Glomerular endothelial cell (primary cell): Measurements from ENCODE around the gene ZNF516. TPM values are rescaled to one million over a fixed set of nuclear protein-coding genes. Genes with fewer than 3 reads are reported as not detected.
A peak's percentile ranks its signal among the peaks of the same experiment; 100 is the strongest.
"Not testable (repeated sequence)": the region's sequence is repeated elsewhere in the genome, so short reads cannot be mapped to it uniquely, and the experiment has no call there.

Experiments
- DNase-seq: peaks from one replicate; pipeline ENCODE4 v3.0.0-alpha.2; 2011; ENCODE audit warnings: low read depth, low spot score; ENCODE audit errors: extremely low read depth
- total RNA-seq: library from RNA; depleted of rRNA; stranded (reverse); fragments of >200 nt; gene quantifications from 2 replicates; pipeline ENCODE4 v1.2.3, GENCODE V29; 2015

ZNF516 gene
- total RNA-seq, 1 donor from 2014 or later = 26.8 TPM

DNA sequence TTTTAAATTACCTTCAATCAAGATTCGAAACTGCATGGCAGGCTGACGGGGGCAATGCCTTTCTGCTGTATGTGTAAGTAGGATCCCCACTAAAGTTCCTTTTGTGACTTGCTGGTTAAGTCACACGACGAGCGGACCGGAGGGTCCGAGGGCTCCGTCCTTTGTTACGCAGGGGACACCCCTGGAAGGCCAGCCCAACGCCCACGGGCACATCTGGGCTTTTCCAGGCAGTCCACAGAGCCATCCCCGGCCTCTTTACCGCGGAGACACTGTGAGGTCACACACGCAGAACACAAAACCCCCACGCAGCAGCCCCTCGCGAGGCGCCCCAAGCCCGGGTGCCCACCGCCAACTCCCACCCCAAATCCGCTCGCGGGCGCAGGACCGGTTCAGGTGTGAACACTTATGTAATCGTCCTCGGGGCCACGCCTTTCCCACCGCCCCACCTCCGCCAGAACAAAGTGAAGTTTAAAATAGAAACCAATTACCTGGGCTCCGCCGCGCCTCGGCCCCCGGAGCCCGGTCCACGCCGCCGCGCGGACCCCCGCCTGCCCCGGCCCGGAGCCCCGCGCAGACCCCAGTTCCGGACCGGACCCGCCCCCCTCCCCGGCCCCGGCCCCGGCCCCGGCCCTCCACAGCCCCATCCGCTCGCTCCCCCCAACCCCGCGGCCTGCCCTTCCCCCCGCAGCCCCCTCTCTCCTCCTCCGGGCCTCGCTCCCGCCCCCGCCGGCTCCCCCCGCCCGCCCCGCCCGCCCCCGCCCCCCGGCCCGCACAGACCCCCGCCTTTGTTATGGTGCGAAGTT lies 4.2 kb downstream of the ZNF516 start:
- no peak for DNase-seq

DNA sequence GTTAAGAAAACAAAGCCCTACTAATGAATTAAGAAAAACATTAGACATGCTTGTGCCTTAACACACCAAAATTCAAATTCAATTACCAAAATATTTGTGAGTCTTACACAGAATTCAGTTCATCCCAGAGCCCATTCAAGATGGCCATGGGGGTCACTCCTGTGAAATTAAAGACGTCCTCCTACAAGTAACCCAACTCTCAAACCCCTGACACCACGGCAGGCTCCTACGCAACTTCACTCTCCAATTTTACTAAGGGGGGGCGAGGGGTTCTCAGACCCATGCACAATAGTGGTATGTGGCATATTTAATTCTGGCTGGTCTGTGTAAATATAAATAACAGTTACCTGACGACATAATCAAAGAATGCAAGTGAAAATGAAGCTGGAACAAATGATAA lies 5.0 kb downstream of the ZNF516 start:
- DNase-seq = no peak

DNA sequence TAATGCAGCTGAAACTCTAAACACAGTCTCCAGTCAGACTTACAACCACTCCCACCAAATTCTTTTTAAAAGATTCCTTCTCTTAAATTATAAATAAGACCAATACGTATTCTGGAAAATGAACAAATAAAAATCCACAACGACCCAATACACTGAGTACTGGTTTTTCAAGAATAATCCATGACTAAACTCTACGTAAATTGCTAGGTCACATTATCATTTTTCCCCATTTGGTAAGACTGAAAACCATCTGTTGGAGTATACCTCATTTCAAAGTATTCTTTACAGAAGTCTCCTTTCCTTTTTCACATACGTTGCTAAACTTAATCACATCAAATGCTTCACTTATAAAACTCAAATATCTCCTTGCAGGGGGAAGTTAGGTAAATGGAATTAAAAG lies 6.0 kb downstream of the ZNF516 start:
- no peak for DNase-seq

DNA sequence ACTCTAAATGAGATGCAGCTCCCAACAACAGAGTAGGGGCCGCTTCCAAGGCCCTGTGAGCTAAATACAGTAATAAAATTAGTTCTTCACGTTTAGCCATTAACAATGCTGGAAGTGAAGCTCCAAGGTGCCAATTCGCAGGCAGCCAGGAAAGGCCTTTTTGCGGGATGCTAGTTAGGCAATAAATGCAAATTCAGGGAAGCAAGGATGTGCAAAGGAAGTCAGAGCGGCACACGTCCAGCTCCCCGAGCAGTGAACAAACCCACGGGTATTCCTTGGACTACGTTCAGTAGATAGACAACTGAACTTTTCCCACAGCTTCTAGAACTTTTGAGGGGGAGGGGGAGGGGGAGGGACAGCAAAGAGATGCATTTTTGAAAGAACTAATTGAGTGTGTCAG lies 6.9 kb downstream of the ZNF516 start:
- no peak for DNase-seq

DNA sequence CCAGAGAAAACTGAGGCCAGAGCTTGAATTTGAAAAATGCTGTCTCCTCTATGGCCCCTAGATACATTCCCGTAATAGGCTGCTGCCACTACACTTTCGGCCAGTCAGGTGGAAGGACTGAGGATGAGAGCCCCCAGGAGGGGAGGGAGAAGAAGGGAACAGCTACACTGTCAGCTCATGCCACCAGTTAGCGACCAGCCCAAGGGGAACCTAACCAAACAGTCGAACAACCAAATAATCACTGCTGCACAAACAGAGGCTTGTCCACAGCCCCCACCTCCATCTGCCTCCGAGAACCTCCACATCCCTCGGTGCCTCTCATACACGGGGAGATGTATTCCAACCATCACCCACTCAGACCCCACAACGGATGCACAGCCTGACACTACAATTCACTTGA lies 7.3 kb downstream of the ZNF516 start:
- no peak for DNase-seq

DNA sequence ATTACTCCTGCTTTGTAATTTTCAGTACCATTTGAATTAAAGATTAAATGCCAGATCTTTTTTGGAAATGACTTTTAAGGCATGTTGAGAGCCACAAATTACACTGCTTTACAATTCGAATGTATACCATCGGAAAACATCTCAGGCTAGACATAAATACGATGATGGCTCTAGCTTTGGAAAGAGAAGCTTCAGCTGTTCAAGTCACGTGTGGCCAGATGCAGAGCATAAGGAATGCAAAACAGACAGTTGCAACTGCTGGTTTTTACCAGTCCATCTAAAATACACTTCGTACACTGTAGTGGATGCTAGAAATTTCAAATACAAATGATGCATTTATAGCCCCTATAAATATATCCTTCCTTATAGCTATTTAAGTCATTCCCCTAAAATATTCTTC lies 8.0 kb downstream of the ZNF516 start:
- no peak for DNase-seq

DNA sequence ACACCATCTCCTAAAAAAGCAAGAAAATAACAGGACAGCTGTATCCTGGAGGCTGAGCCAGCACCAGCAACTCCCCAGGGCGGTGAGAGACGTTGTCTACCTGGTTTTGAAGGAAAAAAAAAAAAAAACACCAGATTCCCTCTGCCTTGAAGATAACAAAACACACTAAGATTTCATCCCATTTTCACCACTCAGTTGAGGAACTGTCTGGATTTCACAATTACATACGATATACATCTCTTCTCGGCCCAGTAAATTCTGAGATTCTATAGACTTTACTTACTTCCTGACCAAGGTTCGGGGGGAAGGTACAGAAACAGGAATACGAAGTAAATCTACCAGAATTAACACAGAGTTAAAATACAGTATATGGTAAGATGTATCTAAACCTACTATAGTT lies 8.5 kb downstream of the ZNF516 start:
- DNase-seq = no peak

DNA sequence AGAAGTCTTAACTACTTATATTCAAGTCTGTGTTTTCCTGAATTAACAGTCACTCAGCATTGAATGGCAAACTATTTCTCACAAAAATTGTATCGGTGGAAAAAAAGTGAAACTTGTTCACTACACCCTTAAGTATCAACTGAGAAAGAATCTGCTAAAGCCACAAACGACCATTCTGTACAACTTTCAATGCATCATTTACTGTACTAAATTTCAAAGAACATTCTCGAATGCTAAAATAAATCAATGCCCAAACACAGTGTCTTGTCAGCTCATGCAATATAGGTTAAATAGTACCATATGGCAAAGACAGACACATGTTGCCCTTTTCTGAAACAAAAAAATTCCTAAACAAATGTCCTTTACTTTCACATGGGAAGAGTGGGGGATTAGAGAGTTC lies 9.0 kb downstream of the ZNF516 start:
- no peak for DNase-seq

DNA sequence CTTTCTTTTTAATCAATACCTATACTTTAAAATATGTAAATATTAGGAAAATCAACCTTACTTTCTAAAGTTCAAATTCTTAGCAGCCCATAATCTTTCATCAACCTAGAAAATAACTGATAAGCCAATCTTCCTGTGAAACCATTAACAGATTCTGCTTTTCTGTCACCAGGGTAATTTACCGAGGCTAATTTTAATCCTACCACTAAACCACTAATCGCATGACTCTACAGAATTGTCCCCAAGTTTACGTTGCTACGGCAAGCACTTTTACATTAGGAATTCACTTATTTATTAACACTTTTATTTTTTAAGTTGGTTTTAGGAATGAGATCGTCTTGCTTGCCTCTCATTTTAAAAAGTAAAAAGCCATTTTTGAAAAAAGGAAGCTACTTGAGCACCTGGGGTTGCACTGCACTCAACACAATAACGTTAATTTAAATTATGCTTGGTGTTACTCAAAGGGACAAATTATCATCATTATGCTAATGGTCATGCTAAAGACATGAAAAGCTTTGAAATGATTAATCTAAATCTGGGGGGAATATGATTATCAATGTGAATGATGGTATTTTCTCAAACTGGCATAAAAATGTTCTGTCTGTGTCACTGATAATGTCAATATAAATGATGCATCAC lies 10.2 kb downstream of the ZNF516 start:
- no peak for DNase-seq

DNA sequence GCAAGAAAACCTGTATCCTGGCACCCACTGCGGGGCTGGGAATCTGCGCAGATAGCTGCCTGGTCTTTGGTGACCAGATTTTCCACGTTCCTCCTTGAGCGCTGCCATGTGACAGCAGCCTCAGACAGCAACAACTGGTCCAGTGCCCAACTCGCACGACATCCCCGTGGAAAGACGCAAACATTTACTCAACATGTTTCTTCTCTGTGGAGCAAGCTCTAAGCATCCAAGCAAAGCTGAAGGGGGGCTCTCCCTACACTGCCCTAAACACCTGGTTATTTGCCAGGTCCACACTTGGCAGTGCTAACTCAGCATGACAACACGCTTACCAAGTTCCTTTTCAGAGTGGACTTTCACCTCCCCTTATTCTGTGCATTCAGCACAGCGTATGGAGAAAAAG lies 11.3 kb downstream of the ZNF516 start:
- DNase-seq = no peak

DNA sequence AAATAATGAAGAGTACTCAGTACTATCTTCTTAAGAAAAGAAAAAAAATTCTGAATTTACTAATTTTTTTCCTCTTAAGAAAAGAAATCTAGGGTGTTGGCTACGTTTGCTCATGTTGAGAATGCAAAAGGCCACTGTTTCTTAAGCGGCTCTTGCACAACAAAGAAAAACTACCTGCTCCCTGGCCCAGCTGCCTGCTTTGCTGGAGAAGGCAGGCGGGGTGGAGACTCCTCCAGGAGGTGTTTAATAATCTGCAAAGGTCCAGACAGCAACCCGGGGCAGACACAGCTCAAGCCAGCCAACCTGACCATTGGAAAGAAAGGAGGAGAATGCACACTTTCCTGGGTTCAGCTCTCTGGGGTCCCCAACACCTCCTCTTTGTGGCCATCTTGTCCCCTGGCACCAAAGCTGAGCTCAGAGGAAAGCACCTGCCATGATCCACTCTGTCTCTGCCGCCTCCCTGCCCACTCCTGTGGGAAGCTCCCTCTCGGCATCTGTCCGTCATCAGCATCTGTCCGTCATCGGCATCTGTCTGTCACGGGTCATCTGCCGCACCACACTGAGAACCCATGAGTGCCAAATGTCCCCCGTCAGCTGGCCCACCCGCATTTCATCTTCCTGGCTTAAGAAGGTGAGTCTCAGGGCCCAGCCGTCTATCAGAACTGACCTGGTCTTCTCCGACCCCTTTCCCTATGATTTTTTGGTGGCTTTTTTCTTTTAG lies 11.9 kb downstream of the ZNF516 start:
- no peak for DNase-seq

DNA sequence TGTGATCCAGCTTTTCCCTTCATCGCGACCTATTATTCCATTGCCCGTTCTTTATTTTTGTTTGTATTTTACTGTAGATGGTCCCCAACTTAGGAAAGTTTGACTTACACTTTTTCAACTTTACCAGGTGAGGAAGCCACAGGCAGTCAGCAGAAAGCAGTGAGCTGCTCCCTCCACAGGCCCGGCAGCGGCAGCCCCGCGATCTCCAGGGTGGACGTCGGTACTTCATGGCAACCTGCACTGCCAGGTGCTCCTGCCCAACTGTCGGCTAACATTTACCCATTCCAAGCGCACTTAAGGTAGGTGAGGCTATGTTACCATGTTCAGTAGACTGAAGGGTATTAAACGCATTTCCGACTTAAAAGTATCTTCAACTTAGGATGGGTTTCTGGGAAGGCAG lies 12.8 kb downstream of the ZNF516 start:
- no peak for DNase-seq

DNA sequence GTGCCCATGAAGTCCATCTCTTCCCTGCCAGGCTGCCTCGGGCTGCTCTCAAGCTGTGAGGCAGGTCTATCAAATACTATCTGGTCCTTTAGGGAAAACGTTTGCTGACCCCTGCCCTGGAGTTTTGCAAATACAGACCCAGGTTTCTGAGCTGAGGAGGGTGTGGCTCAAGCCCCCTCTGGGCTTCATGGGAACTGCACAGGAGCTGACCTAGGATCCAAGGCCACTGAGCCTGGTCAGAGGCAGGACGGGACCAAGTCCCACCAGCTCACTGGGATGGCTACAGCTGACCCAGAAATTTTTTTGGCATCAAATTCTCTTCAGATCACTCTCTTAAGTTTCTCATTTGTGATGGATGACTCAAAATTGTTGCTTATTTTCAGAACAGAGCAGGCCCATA lies 14.1 kb downstream of the ZNF516 start:
- DNase-seq = no peak

DNA sequence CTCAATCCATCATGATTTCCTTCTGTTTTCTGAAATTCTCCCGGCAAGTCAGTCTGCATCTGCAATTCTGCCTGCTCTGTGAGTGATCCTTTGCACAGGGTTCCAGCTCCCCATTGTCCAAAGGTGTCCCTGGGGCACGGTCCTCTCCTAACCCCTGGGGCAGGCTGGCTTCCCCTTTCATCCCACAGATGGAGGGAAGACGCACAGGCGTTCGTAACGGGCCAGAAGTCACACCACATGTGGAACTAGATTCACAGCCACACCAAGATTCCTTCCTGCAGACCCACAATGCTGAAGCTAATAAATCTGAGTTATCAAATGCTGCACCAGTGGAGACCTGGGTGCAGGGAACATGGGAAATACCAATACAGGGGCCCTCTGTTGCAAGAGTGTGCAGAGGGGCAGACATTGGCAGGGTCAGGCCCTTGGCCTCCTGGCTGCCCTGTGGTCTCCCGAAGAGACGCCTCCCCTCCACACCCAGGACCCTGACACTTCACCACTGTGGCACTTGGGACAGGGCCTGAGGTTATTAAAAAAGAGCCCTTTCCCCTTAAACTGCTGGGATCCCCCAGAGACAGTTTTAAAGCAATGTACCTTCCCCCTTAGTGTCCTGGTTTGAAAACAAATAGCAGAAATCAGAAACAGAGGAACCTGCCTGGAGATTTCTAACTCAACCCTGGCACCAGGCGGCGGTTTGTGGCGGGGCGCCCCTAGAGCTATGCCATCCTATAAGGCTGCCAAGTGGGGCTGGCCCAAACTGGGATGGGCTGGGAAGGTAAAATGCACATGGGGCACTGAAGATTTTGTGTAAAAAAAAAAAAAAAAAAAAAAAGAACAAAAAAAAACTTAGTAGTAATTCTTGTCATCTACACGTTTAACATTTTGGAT lies 15.4 kb downstream of the ZNF516 start:
- DNase-seq = no peak

DNA sequence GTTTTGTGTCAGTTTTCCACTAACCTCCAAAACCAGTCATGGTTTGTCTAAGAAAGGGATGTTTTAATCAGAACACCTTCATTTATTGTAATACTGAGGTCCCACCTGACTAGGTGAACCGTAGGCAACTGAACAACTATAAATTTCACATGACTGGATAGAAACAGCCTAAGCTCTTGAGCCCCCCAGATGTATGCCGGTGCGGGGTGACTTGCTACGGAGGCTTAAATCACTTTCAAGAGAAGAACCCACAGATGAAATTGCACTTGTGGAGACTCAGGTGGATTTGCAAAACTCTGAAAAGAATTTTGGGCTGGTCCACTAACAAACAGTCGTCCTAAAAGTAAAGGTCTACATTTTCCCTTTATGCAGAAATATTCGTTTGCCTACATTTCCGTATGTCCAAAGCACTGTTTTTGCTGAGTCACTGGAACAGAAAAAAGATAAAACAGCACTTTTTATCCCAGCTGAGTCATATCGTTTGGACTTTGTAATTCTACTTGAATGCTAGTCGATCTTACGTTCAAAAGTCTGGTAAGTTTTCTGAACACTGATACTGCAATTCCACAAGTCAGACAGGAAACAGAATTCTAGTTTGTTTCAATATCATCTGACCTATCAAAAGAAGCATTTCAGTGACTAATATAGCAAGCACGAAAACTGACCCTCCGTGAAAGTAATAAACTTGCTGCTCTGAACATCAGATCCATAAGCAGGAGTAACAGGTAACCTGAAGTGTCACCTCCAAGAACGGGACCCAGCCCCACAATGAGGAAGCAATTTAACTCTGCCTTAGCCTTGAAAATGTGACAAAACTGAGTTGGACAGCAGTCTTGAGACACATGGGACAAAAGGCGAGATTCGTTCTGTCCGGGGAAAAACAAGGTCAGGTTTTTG lies 18.1 kb downstream of the ZNF516 start:
- DNase-seq = peak; percentile 55

DNA sequence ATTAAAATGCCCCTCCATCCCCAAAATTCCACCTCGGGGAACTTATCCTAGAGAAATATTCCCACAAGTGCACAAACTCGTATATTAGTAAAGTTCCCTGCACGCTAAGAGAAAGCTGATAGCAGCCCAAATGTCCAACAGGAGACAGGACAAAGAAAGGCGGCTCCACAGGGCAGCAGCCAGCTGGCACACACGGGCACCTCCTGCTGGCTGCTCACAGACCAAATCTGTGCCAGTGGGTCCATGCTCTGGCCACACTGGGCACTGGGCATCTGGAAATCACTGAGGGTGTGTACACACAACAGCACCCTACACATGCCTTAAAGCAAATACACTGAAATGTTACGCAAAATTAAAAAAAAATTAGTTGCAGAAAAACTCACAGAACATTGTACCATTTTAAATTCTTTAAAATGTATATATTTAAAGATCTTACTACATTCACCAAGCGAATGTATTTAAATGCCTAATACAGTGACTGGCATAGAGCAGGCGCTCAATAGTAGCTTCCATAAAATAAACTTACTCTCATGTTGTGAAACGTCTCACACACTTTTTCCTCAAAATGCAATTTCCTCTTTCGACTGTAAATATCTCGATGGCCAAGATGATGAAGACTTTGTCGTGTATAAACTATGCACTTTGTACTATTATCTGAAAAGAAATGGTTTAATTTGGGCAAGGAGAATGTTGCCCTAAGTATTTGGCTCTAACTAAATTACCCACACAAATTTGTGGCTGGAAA lies 19.4 kb downstream of the ZNF516 start:
- DNase-seq = no peak

DNA sequence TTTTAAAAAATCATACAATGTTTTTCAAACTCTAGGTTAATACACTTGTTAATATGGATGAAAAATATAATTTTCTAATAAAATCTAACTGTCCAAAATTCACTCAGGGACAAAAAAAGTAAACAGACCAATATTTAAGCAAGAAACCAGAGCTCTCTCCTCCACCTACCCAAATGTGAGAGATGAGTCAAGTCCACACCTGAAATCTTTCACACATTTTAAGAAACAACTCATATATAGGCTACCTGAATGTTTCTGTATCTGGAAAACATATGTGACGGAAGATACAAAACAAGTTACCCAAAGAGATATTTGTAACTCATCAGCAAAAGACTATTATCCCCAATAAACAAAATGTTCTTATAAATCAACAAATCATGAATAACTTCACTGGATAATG lies 20.2 kb downstream of the ZNF516 start:
- DNase-seq = no peak

DNA sequence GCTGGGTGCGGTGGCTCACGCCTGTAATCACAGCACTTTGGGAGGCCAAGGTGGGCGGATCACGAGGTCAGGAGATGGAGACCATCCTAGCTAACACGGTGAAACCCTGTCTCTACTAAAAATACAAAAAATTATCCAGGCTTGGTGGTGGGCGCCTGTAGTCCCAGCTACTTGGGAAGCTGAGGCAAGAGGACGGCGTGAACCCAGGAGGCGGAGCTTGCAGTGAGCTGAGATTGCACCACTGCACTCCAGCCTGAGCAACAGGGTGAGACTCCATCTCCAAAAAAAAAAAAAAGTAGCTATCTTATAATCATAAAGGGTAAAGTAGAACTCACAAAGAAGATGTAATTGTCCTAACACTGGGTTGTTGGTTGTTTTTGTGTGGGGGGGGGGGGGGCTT lies 21.5 kb downstream of the ZNF516 start:
- not testable (repeated sequence) for DNase-seq

DNA sequence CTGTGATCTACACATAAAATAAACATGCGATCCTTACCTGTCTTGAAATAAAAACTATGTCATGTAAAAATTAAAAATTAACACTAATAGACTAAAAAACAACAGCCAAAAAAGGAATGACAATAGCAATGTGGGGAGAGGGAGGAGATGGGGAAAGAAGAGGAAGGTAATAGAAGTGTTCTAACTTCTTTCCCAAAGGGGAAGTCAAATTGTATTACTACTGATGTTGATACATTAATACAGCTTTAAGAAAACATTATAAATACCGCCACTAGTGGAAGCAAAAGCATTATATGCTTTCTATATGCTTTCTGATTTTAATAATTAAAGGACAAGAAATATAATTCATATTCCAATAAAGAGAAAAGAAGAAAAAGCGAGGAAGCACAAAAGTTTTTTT lies 22.2 kb downstream of the ZNF516 start:
- DNase-seq = no peak
